B cell (primary cell): ENCODE measurements around the gene SCYGR1.

ENCODE experiments used
- EZH2 ChIP-seq: IDR thresholded peaks from 2 replicates; pipeline ENCODE4 v1.6.1; 2012; ENCODE audit warnings: borderline replicate concordance, low read depth, mild to moderate bottlenecking, moderate library complexity, low read length; ENCODE audit not compliant: insufficient read depth, poor library complexity, severe bottlenecking
- TF ChIP-seq, protein P1 (sequence below): fragments of 200-600 bp; IDR thresholded peaks from one replicate; pipeline ENCODE4 v1.8.0; 2022; ENCODE audit warnings: antibody characterized with exemption, mild to moderate bottlenecking

DNA sequence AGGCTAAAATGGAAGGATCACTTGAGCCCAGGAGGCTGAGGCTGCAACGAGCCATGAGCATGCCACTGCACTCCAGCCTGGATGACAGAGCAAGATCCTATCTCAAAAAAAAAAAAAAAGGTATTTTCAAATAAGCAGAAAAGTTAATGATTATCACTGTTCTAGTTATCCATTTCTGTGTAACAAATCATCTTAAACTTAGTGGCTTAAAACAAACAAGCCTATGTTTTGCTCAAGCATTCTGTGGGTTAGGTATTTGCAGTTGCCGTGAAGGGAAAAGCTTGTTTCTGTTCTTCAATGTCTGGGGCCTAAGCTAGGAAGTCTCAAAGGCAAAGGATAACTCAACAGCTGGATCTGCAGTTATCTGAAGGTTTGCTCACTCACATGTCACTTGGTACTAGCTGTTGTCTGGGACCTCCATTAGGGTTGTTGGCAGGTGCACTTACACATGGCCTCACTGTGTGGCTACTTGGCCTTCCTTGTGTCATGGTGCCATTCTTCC is 48.6 kb downstream of the SCYGR1 start:
- TF ChIP-seq, protein P1, sequence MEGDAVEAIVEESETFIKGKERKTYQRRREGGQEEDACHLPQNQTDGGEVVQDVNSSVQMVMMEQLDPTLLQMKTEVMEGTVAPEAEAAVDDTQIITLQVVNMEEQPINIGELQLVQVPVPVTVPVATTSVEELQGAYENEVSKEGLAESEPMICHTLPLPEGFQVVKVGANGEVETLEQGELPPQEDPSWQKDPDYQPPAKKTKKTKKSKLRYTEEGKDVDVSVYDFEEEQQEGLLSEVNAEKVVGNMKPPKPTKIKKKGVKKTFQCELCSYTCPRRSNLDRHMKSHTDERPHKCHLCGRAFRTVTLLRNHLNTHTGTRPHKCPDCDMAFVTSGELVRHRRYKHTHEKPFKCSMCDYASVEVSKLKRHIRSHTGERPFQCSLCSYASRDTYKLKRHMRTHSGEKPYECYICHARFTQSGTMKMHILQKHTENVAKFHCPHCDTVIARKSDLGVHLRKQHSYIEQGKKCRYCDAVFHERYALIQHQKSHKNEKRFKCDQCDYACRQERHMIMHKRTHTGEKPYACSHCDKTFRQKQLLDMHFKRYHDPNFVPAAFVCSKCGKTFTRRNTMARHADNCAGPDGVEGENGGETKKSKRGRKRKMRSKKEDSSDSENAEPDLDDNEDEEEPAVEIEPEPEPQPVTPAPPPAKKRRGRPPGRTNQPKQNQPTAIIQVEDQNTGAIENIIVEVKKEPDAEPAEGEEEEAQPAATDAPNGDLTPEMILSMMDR = no peak
- TF ChIP-seq EZH2 = no peak
